Measurements from ENCODE around the gene RPL36A.

The RPL36A gene

GRCh38 chrX:101391831-101392230 lies 1.0 kb downstream of the RPL36A start:
- DNase-seq, result no peak

- no peak for DNase-seq
Observed at GRCh38 chrX:101393530-101394305, 2.9 kb downstream of the RPL36A start.

GRCh38 chrX:101394372-101394771 lies 3.6 kb downstream of the RPL36A start:
- no peak for DNase-seq

GRCh38 chrX:101395789-101396188 lies 5.0 kb downstream of the RPL36A start:
- DNase-seq, result no peak

GRCh38 chrX:101397779-101398178 lies 7.0 kb downstream of the RPL36A start:
- DNase-seq, result no peak

GRCh38 chrX:101398694-101399093 lies 7.9 kb downstream of the RPL36A start:
- no peak for DNase-seq

- DNase-seq, result no peak
Observed at GRCh38 chrX:101399825-101400224, 9.0 kb downstream of the RPL36A start.

- DNase-seq, result peak in 5 of 56 donors; percentile 29 to 44 (median 34)
Observed at GRCh38 chrX:101407167-101407747, 16.4 kb downstream of the RPL36A start.

GRCh38 chrX:101407748-101408531 lies 17.1 kb downstream of the RPL36A start, which contains the start of the genes GLA and HNRNPH2:
Gene GLA (minus strand): TSS chrX:101407925. CDS start chrX:101407903, 22 bp downstream.
Gene HNRNPH2 (plus strand): TSS chrX:101408222. CDS start chrX:101411989, 3,767 bp downstream.
- DNase-seq, result peak; percentile 12 to 95 (median 80)

GRCh38 chrX:101408532-101408841 lies 17.7 kb downstream of the RPL36A start:
- no peak for DNase-seq

GRCh38 chrX:101409043-101409442 lies 18.2 kb downstream of the RPL36A start:
- no peak for DNase-seq

GRCh38 chrX:101410461-101410860 lies 19.6 kb downstream of the RPL36A start:
- DNase-seq, result no peak

- peak in 1 of 56 donors; percentile 0 for DNase-seq
Observed at GRCh38 chrX:101411984-101412383, 21.2 kb downstream of the RPL36A start.

- DNase-seq, result peak in 30 of 56 donors; percentile 0 to 34 (median 6)
Observed at GRCh38 chrX:101415180-101416145, 24.7 kb downstream of the RPL36A start.

- DNase-seq, result no peak
Observed at GRCh38 chrX:101416691-101417090, 25.9 kb downstream of the RPL36A start.

GRCh38 chrX:101417190-101417589 lies 26.4 kb downstream of the RPL36A start:
- peak in 1 of 56 donors; percentile 7 for DNase-seq

- DNase-seq, result peak in 54 of 56 donors; percentile 3 to 71 (median 40)
Observed at GRCh38 chrX:101417981-101418841, 27.4 kb downstream of the RPL36A start.

- no peak for DNase-seq
Observed at GRCh38 chrX:101419489-101419888, 28.7 kb downstream of the RPL36A start.

GRCh38 chrX:101427954-101428353 lies 37.1 kb downstream of the RPL36A start:
- no peak for DNase-seq

GRCh38 chrX:101429934-101430333 lies 39.1 kb downstream of the RPL36A start:
- DNase-seq, result no peak
